Peyer's patch (tissue), 4 donors: ENCODE measurements around the gene DYNLL2.

Experiments
- CTCF ChIP-seq, 6 experiments: fragments of 450-650 bp in 4 of 6; fragments of 200-600 bp in 2 of 6; sonication (generic) in 1 of 6; IDR thresholded peaks; one replicate each; pipeline ENCODE4 v1.5.1; 2017 to 2019; ENCODE audit warnings: antibody characterized with exemption in 6 of 6, mild to moderate bottlenecking in 3 of 6, moderate library complexity in 1 of 6
- POLR2A ChIP-seq, 2 donors: fragments of 450-650 bp; IDR thresholded peaks; one replicate each; pipeline ENCODE4 v1.5.1; 2017; ENCODE audit warnings: antibody characterized with exemption in 2 of 2, mild to moderate bottlenecking in 2 of 2, moderate library complexity in 2 of 2

GRCh38 chr17:58072862-58073261 lies 10.4 kb upstream of the DYNLL2 start:
- TF ChIP-seq CTCF (IDR thresholded peaks at IDR 0.05): no peak
- no peak for TF ChIP-seq POLR2A (IDR thresholded peaks at IDR 0.05)
